HTERT RPE-1 (cell line): ENCODE data around the gene PLA2G4A.

Experiments used
- in situ Hi-C: fragments of 300-500 bp; cut with MboI; formaldehyde crosslinking; loops from 4 replicates; pipeline ENCODE4 v1.14.3; 2020; ENCODE audit warnings: low sequenced_read_pairs

Gene PLA2G4A

GRCh38 chr1:187010571-187011309 lies 182.0 kb downstream of the PLA2G4A start:
- in situ Hi-C loops, result no loop called here

- in situ Hi-C loops, result no loop called here
These were observed 184.9 kb downstream of the PLA2G4A start for GRCh38 chr1:187013582-187014200.

DNA sequence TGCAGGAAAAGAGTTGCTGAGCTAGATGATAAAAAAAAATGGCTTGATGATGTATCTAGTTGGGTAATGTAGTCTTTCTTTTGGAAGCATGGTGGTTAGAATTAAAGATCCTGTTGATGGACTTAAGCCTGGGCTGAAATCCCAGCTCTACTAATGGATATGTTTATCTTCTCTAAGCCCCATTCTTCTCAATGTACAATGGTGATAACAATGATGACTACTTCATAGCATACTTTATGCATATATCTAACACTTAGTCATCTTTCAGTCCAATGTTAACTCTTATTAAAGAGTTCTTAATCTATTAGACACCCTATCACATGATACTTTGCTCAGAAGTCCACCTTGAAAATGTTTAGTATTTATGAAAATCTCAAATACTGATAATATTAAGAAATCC lies 189.5 kb downstream of the PLA2G4A start:
- in situ Hi-C loops, result no loop called here

DNA sequence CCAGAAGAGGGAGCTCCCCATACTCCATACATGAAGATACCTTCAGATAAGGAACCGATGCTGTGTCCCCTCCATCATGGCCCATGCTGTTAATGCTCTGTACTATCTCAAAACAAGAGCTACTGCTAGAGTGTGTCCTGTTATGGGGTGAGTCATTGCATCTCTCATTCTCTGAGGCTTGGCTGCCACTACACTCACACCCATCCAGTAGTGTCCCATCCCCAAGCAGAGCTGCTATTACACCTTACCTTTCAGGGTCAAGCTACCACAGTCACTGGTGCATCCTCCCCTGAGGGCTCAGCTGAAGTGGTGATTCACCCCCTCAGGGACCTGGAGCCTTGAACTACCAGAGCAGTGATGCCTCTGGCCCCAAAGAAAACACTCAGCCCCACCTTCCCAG lies 198.5 kb downstream of the PLA2G4A start:
- in situ Hi-C loops, result no loop called here

GRCh38 chr1:187032316-187032981 lies 203.7 kb downstream of the PLA2G4A start:
- in situ Hi-C loops, result no loop called here

DNA sequence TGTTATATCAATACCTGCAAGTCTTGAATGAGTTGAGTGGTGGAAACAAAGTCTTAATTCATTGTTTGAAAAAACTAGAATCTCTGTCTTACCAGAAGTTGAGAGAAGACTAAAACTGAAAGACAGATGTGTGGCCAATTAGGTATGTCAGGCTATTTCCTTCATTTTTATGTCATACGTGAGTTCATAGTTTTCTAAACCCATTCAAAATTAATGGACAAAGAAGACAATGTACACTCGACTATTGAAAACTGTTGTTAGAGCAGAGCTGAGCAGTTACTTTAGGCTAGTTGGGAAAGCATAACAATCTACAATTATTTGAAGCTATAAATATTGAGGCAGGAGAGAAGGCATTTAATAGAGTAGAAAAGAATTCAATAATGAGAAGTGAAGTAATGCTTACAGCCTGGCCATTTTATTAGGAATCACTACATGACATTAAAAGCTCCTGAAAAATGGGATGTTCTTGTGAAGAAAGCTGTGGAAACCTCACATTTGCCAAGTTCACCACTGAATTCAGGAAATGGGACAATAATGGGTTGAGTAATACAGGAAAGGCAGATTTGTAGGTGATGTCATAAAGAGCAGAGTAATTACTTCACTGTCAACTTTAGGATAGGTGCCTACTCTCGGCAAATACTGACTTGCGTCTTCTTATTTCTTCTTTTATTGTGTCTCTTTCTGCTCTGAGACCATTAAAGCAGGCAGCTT lies 204.4 kb downstream of the PLA2G4A start:
- in situ Hi-C loops, result no loop called here

- in situ Hi-C loops, result no loop called here
These were observed 205.1 kb downstream of the PLA2G4A start for GRCh38 chr1:187033693-187034390.

- in situ Hi-C loops, result no loop called here
These were observed 205.8 kb downstream of the PLA2G4A start for GRCh38 chr1:187034501-187034900.

- in situ Hi-C loops, result no loop called here
These were observed 209.3 kb downstream of the PLA2G4A start for GRCh38 chr1:187037973-187038553.
